Erythroblast (primary cell): ENCODE data around the gene SSTR4.

Experiments used
- GATA1 ChIP-seq: IDR thresholded peaks from 2 replicates; pipeline ENCODE4 v1.6.1; 2011; ENCODE audit warnings: low read depth, mild to moderate bottlenecking, control low read depth, low read length, moderate library complexity
- POLR2A ChIP-seq: IDR thresholded peaks from 2 replicates; pipeline ENCODE4 v1.6.1; 2011; ENCODE audit warnings: mild to moderate bottlenecking, low read length

- TF ChIP-seq POLR2A, result no peak
- no peak for TF ChIP-seq GATA1
Observed at GRCh38 chr20:23018941-23019340, 16.2 kb upstream of the SSTR4 start.
